DMS 273 treated with DMSO at 0.1 percent for 48 hours (cell line): Measurements from ENCODE around the gene PPM1H.

Experiments used
- DNase-seq: peaks from one replicate; lab custom pipeline; 2025; lab: John Stamatoyannopoulos, UW

Gene PPM1H

GRCh38 chr12:62603061-62603810 is 331.7 kb downstream of the PPM1H start:
- peak; percentile 33 for DNase-seq

- DNase-seq, result peak; percentile 74
Measured at GRCh38 chr12:62602255-62603060, 332.5 kb downstream of the PPM1H start.

- no peak for DNase-seq
Measured at GRCh38 chr12:62601765-62602164, 333.2 kb downstream of the PPM1H start.

GRCh38 chr12:62599854-62600437 is 335.0 kb downstream of the PPM1H start:
- DNase-seq, result no peak

- no peak for DNase-seq
Measured at GRCh38 chr12:62598846-62599245, 336.1 kb downstream of the PPM1H start.

DNA sequence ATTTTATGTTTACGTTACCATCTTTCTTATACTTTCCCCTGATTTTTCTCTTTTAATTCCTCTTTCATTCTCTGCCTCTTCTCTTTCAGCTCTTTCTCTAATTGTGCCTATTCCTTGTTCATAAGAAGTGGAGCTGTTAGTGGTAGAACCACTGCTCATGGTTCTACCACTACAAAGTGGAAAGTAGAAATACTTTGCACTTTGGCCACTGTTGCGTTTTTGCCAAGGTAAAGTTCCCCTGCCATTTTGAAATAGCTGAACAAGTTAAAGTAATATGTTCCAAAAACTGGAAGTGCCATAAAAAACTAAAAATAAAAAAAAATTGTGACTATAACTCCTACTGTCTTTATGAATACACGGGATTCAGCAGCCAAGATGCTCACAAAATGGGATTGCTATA is 337.7 kb downstream of the PPM1H start:
- no peak for DNase-seq
